HG03442 (cell line): ENCODE measurements around the gene PRKACG.
"Not testable (repeated sequence)": the region's sequence is repeated elsewhere in the genome, so short reads cannot be mapped to it uniquely, and the experiment has no call there.

Source experiments
- ATAC-seq: cut with Tn5 transposase; IDR thresholded peaks from one replicate; pipeline ENCODE4 v1.9.1; 2021; ENCODE audit warnings: mild to moderate bottlenecking, moderate library complexity; ENCODE audit not compliant: unreplicated experiment

The PRKACG gene

DNA sequence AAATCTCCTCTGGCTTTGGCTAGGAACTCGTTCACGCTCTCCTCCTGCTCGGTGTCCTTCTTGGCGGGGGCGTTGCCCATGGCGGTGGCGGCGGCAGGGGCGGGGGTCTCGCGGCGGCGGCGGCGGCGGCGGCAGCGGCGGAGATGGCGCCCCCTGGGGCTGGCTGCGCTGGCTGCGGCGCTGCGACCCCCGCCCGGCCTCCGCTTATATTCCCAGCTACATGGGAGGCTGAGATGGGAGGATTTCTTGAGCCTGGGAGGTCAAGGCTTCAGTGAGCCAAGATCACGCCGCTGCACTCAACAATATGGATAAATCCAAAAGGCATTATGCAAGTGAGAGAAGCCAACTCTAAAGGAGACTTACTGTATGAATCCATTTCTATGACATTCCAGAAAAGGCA is at the start of gene PRKACG:
TSS of gene PRKACG (minus strand) at position 101 of the 400 bp plus-strand sequence. CDS start at position 80, 21 bp downstream.
- ATAC-seq = no peak

DNA sequence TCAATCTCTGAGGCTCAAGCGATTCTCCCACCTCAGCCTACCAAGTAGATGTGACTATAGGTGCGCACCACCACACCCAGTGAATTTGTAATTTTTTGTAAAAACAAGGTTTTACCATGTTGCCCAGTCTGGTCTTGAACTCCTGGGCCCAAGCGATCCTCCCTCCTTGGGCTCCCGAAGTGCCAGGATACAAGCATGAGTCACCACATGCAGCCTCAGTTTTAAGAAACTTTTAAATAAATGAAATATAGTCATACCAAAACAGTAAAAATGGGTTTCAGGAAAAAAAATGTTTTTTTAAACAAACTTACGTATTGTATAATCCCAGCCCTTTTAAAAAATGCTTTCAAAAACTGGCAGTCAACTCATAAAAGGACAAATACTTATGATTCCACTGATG is 48.3 kb upstream of the PRKACG start:
- ATAC-seq = no peak

DNA sequence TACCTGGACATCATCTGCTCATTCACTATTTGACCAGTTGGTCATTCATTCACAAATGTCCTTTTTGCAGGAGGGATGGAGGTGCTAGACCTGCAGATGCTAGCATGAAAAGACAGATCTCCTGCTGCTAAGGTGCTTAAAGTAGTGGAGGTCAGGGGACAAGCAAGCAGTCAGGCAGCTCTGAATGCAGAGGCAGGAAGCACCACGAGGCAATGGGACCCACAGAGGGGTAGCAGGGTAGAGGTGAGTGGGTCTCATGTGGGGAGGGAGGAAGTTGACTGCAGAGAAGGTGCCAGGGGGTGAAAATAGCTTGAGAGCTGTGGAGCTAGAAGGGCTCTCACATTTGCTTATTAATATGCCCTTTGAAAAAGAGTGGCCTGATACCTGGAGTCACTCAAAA is 46.9 kb upstream of the PRKACG start:
- no peak for ATAC-seq

DNA sequence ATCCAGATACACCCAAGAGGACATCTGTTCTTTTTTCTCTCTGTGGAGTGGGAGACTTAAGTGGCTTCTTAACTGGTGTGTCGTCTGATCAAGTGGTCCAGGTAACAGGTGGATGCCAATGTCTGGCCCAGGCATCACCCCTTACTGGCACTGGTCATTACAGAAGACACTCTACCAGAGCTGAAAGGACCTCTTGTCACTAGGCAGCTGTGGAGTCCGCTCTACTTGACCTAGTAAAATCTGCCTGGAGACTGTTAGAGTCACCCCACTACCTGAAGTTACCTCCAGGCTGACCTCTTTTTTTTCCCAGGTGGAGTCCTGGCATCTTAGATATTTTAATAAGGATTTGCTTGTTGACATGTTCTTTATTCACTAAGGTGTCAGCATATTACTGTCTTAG is 44.2 kb upstream of the PRKACG start:
- ATAC-seq = no peak

DNA sequence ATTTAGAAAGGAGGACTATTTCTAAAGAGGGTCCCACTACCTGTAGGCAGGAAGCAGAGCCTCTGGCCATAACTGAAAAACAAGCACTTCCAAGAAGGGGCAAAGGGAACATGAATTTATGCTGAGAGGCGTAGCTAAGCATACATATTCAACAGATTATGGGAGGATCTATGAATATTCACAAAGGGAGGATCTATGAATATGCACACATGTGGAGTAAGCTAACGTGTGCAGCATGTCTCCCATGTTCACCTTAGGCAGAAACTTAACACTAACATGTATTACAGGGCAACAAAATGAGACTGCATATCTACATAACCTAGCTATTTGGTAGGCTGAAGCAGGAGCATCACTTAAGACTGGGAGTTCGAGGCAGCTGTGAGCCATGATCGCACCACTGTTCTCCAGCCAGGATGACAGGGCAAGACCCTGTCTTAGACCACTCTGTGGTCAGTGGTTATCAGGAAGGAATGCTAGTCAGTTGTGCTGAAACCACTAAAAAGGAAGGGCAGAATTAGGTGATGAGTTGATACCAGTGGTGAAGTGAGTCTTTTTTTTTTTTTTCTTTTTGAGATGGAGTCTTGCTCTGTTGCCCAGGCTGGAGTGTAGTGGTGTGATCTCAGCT is 42.4 kb upstream of the PRKACG start:
- ATAC-seq = no peak

DNA sequence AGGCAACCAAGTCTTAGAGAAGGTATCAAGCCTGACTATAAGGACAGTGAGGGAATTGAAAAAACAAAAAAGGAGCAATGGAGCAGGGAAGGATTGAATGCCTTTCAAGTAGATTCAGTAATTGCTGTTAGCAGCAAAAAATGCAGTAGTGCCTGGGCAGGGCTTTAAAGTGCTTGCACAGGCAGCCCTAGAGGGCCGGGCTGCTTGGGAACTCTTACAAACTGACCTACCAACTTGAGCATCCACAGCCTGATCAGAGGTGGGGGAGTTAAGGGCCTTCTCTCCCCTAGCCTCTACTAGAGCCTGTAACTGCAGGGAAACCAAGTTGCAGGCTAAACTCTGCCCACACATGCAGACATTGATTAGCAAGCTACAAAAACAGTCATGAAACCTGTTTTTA is 41.1 kb upstream of the PRKACG start:
- no peak for ATAC-seq

DNA sequence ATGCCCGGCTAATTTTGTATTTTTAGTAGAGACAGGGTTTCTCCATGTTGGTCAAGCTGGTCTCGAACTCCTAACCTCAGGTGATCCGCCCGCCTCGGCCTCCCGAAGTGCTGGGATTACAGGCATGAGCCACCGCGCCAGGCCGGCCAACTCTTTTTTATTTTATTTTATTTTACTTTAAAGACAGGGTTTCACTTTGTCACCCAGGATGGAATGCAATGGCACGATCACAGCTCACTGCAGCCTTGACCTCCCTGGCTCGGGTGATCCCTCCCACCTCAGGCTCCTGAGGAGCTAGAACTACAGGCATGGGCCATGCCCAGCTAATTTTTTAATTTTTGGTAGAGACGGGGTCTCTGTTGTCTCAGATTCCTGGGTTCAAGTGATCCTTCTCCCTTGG is 37.0 kb upstream of the PRKACG start:
- not testable (repeated sequence) for ATAC-seq

DNA sequence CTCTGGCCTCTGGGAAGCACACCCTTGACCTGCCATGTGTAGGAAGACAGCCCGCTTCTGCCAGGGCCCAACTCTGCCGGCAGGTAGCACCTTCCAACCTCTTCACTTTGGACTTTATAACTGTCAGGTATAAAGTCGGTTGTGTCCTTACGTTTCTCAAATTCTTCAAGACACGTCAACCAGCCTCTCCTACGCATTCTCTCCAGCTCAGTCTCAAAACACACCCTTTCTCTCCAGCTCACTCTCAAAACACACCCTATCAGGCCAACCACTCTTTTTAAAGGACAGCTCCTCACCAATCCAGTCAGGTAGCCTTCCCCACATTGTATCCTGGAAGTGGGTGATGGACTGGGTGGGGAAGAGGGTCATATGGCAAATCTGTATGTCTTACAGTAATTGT is 35.2 kb upstream of the PRKACG start:
- ATAC-seq = no peak

DNA sequence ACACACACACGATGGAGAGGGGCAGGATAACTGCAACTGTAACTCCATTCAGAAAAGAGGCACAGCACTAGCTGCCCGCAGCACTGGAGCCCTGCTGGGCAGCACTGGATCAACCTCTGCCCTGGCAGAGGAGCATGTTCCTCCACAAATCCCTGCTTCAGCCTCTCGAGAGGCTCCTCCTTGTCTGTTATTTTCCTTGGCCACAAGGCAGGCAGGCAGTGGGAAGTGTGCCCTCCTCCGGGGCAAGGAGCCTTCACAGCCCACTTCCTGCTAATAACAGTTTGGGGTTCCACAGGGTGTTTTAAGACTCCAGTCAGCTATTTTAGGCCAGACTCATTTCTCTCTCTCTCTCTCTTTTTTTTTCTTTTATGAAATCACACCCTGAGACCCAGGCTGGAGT is 33.5 kb upstream of the PRKACG start:
- ATAC-seq = no peak

DNA sequence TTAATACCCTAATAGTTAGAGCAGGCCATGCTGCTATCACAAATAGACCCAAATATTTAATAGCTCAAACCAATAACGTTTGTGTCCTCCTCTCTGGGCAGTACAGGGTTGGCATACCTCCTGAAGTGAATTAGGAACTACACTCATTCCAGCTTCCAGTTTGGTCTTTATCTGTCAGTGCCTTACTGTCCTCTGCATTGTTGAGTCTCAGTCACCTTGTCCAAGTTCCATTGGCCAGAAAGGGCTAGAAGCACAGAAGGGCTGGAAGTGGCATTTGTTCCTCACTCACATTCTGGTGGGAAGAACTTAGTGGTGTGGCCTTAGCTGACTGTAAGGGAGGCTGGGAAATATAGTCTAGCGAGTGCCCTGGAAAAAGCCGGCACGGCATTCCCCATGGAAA is 32.8 kb upstream of the PRKACG start:
- no peak for ATAC-seq

DNA sequence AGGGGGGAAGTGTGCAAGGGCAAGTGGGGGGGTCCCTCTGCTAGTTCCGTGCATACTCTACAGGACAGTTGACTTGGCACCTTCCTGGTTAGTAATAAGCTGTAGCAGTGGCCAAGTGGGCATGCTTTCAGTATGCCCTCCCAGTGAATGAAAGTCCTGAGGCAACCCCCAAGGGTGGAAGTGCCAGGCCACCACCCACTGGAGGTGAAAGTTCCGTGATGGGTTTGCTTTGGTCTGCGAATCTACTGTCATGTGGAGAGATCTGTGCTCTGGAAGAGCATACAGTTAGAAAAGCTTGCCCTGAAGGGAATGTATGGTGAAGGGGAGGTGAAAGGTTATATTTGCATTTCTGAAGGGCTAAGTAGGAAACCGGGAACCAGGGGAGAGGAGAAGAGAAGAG is 31.9 kb upstream of the PRKACG start:
- no peak for ATAC-seq

DNA sequence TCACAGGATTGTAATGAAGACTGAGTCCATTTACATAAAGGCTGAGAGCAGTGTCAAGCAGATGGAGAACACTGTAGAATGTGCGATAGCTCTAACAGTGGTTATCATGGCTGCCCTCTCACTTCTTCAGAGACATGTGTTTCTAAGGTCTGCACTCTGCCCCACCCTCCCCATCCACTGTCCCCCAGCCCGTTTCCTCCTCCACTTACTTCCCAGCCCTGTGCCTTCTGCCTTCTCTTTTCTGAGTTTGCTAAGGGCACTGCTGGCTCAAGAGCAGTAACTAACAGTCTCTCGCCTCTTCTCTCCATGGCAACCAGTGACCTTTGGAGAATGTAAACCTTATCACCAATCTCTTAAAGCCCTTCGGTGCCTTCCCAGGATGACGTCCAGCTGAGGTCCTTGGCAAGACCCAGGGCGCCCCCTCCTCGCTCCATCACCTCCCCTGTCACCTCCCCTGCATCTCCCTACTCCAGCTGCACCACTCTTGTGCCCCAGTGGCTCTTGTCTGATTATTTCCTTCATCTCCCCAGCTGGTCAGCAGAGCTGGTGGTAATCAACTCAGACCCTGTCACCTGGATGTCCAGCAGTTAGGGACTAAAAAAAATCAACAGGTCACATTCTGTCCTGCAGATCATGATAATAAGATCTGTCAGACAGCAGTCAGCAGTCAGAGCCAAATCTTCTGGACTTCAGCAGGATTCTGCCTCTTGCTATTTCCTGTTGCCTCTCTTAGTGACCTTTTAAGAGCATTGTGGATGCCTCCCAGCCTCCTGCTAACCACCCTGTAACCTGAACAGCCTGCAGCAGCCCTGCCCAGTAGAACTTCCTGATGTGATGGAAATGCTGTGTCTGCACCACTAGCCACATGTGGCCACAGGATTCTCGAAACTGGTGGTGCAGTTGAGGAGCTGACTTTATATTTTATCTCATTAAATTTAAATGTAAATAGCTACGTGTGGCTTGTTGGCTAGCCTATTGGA is 30.6 kb upstream of the PRKACG start:
- no peak for ATAC-seq

DNA sequence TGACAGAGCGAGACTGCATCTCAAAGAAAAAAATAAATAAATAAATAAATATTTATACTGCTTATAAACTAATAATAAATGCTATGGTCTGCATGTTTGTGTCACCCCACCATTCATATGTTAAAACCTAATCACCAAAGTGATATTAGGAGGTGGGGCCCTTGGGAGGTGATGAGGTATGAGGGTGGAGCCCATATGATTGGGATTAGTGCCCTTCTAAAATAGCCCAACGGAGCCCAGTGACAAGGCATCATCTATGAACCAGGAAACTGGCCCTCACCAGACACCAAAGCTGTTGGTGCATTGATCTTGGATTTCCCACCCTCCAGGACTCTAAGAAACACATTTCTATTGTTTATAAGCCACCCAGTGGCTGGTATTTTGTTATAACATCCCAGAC is 26.7 kb upstream of the PRKACG start:
- ATAC-seq = no peak

DNA sequence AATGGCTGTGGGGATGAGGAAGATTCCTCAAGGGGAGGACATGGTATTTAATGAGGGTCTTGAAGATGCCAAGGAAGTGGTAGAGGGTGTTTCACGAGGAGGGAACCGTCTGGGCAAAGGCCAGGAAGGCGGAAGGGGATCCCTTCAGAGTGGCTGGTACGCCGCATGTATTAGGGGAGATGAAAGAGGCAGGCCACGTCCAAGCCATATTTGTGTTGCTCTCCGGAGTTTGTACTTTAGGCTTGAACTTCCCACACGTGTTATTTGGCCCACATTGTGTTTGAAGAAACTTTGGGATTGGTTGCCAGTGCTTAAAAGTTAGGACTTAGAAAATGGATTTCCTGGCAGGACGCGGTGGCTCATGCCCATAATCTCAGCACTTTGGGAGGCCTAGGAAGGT is 22.9 kb upstream of the PRKACG start:
- ATAC-seq = no peak

DNA sequence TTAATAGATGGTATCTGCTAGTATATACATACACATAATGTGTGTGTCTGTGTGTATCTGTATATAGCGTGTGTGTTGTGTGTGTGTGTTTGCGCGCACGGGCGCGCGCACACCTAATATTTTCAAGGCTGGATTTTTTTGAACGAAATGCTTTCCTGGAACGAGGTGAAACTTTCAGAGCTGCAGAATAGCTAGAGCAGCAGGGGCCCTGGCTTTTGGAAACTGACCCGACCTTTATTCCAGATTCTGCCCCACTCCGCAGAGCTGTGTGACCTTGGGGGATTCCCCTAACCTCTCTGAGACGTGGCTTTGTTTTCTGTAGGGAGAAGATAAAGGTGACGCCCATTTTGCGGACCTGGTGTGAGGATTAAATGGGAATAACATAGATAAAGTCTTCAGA is 22.4 kb upstream of the PRKACG start:
- ATAC-seq = peak; percentile 25

DNA sequence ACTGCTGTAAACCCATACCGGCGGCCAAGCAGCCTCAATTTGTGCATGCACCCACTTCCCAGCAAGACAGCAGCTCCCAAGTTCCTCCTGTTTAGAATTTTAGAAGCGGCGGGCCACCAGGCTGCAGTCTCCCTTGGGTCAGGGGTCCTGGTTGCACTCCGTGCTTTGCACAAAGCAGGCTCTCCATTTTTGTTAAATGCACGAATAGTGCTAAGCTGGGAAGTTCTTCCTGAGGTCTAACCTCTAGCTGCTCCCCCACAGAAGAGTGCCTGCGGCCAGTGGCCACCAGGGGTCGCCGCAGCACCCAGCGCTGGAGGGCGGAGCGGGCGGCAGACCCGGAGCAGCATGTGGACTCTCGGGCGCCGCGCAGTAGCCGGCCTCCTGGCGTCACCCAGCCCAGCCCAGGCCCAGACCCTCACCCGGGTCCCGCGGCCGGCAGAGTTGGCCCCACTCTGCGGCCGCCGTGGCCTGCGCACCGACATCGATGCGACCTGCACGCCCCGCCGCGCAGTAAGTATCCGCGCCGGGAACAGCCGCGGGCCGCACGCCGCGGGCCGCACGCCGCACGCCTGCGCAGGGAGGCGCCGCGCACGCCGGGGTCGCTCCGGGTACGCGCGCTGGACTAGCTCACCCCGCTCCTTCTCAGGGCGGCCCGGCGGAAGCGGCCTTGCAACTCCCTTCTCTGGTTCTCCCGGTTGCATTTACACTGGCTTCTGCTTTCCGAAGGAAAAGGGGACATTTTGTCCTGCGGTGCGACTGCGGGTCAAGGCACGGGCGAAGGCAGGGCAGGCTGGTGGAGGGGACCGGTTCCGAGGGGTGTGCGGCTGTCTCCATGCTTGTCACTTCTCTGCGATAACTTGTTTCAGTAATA is 21.8 kb upstream of the PRKACG start, which contains the start of gene FXN:
TSS of gene FXN (plus strand) at position 315 of the 871 bp plus-strand sequence. CDS start at position 346, 31 bp downstream.
- ATAC-seq = peak; percentile 91

DNA sequence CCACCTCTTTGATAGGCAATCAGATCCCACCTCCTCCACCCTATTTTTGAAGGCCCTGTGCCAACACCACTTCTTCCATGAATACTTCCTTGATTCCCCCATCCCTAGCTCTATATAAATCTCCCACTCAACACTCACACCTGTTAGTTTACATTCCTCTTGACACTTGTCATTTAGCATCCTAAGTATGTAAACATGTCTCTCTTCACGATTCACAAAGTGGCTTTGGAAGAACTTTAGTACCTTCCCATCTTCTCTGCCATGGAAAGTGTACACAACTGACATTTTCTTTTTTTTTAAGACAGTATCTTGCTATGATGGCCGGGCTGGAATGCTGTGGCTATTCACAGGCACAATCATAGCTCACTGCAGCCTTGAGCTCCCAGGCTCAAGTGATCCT is 20.2 kb upstream of the PRKACG start:
- no peak for ATAC-seq

DNA sequence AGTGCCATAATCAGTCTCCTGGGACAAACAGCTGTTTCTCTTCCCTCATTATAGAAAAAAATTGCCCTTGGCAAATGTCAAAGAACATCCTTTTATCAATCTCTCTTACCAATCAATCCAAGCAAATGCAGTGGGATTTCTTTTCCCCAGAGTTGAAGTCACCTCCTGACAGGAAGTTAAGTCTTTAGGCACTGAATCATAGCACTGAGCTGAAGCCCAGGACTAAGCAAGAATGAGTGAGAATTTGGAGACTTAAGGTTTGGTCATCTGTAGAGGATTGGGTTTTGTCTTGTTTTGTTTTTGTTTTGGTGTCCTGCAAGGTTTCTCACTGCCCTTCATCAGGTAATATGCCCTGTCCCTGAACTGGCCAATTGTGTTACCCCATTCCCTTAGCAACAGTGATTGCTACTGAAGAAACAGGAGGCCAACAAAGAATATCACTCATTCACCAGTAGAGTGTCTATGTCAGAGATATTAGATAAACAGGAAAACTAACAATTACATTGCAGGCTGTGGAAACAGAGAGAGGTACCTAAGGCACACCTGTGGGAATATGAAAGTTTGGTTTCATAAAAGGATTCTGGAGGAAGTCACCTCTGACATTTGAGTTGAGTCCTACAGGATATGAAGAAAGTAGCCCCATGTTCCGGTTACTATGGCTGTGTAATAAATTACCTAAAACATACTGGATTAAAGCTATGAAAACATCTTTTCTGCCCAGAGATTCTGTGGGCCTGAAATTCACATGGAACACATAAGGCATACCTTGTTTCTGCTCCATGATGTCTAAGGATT is 17.1 kb upstream of the PRKACG start:
- ATAC-seq = no peak

DNA sequence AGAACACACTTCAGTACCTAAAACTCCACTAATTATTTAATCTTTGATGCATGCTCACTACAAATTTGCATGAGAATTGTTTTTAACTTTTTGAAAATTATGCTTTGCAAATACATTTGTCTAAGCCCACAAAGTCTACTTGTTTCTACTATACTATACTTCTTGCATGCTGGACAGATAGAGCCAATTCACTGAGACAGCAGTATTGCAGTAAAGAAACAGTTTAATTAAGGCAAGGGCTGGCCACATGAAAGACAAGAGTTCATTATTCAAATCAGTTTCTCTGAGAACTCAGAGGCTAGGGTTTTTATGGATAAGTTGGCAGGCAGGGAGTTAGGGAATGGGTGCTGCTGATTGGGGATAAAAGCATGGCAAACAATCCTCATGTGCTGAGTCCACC is 15.6 kb upstream of the PRKACG start:
- no peak for ATAC-seq

DNA sequence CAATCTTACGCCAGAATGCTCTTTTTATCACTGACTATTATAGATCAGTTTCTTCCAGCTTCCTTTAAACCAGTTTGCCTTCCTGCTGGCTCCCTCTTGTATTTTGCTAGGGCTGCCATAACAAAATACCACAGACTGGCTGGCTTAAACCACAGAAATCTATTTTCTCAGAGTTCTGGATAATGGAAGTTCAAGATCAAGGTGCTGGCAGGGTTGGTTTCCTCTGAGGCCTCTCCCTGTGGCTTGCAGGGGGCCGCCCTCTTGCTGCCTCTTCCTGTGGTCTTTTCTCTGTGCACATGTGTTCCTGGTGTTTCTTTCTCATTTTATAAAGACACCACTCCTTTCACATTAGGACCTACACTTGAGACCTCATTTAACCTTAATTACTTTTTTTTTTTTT is 14.8 kb upstream of the PRKACG start:
- no peak for ATAC-seq
